Placental epithelial cell (primary cell): Measurements from ENCODE around the gene HOXD1. TPM values are rescaled to one million over a fixed set of nuclear protein-coding genes. Genes with fewer than 3 reads are reported as not detected.

Experiments used
- small RNA-seq: library from RNA; depleted of rRNA; stranded (forward); fragments of <200 nt; gene quantifications from one replicate; pipeline ENCODE3, GENCODE V24; 2012
- total RNA-seq: library from RNA; depleted of rRNA; stranded (reverse); fragments of >200 nt; gene quantifications from 2 replicates; pipeline ENCODE4 v1.2.3, GENCODE V29; 2012

Gene HOXD1
- total RNA-seq: not detected in 2 replicates

GRCh38 chr2:176187899-176188773 lies at the start of gene HOXD1:
Gene HOXD1, plus strand, starts transcription at chr2:176188668. Its CDS starts 134 bp downstream, at chr2:176188802.

GRCh38 chr2:176151442-176152287 lies 36.8 kb upstream of the HOXD1 start, which contains the start of gene HOXD4:
Gene HOXD4, plus strand, starts transcription at chr2:176151550. Its CDS starts 84 bp downstream, at chr2:176151634.

GRCh38 chr2:176156807-176157498 lies 31.5 kb upstream of the HOXD1 start, which contains the start of gene HOXD3:
Gene HOXD3, plus strand, starts transcription at chr2:176157307. Its CDS starts 11,808 bp downstream, at chr2:176169115.

Small RNA genes within 50 kb of the gene (small RNA-seq; reads per million reads assigned to genes)
- 57.0 reads per million, percentile 98 among the genes with 10 or more reads in this experiment for gene MIR10B

Other genes starting within 250 kb of the HOXD1 start
- gene LNPK, start 186.4 kb upstream of the HOXD1 start, total RNA-seq: 47.5 and 60.2 TPM in 2 replicates
- not detected in 2 replicates for gene EVX2, start 104.7 kb upstream of the HOXD1 start, total RNA-seq
- gene HOXD13, start 95.9 kb upstream of the HOXD1 start, total RNA-seq: not detected in 2 replicates
- gene HOXD12, start 88.9 kb upstream of the HOXD1 start, total RNA-seq: not detected in 2 replicates
- not detected in 2 replicates for gene HOXD11, start 81.4 kb upstream of the HOXD1 start, total RNA-seq
- 0.39 TPM in 1 of 2 replicates, not detected in the other for gene HOXD10, start 71.9 kb upstream of the HOXD1 start, total RNA-seq
- gene HOXD9, start 65.9 kb upstream of the HOXD1 start, total RNA-seq: not detected in 2 replicates
- gene HOXD8, start 59.0 kb upstream of the HOXD1 start, total RNA-seq: not detected in 2 replicates
- gene HOXD4, start 37.1 kb upstream of the HOXD1 start, total RNA-seq: not detected in 2 replicates
- not detected in 2 replicates for gene HOXD3, start 31.4 kb upstream of the HOXD1 start, total RNA-seq
- gene MTX2, start 80.8 kb downstream of the HOXD1 start, total RNA-seq: 13.0 and 17.4 TPM in 2 replicates